Stimulated activated CD4-positive, alpha-beta T cell treated with anti-CD3 and anti-CD28 coated beads, Interleukin-4, amount 100 ng/mL, for 4 hours (primary cell): ENCODE measurements around the gene ARHGAP33.

Source experiments
- DNase-seq, 2 experiments: peaks; one replicate each; pipeline ENCODE4 v3.0.0-alpha.2; 2020

Gene ARHGAP33

GRCh38 chr19:35775298-35776101 is at the start of gene ARHGAP33:
Gene ARHGAP33 (plus strand): TSS chr19:35775564. CDS start chr19:35775659, 95 bp downstream.
- peak; percentile 97 to 98 for DNase-seq

- DNase-seq = no peak
Measured at GRCh38 chr19:35727053-35727955, 48.1 kb upstream of the ARHGAP33 start.

DNA sequence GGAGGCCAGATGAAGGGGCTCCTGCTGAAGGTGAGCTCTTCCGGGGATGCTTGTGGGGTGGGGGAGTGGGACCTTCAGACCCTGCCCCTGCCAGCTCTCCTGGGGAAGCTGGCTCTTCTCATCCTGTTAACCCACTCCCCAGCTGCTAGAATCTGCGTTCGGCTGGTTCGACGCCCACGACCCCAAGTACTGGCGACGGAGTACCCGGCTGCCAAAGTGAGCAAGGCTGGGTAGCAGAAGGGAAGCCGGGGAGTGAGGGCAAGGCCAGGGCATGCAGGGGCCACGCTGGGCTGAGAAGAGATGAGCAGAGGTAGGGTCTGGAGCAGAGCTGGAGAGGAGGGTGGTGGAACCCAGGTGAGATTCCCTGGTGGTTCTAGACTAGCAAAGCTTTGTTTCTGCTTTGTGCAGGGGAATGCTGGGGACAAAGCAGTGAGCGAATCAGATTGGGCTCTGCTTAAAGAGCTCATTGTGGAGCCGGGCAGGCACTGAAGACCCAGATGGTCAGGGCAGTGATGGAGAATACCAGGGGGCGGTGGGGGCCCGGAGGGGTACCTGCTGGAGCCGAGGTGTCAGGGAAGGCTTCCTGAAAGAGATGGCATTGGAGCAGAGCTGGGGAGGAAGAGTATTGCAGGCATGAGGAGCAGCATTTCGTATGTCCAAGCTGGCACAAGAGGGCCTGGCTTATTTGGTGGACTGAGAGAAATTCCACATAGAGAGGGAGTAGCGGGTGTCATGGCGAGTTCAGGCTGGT is 47.2 kb upstream of the ARHGAP33 start:
- DNase-seq = no peak

GRCh38 chr19:35729021-35729420 is 46.3 kb upstream of the ARHGAP33 start:
- no peak for DNase-seq

GRCh38 chr19:35729763-35730162 is 45.6 kb upstream of the ARHGAP33 start:
- DNase-seq = no peak

DNA sequence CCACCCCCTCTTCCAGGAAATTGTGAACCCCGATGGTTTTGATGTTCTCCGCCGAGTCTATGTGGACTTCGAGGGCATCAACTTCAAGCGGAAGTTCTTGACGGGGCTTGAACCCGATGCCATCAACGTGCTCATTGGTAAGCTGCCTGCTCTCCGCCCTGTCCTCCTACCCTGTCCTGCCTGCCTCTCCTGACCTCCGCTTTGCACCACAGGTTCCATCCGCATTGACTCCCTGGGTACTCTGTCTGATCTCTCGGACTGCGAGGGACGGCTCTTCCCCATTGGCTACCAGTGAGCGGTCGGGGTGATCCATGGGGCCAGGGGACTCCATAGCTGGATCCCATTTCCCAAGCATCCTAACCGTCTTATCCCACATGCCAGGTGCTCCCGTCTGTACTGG is 45.0 kb upstream of the ARHGAP33 start:
- no peak for DNase-seq

DNA sequence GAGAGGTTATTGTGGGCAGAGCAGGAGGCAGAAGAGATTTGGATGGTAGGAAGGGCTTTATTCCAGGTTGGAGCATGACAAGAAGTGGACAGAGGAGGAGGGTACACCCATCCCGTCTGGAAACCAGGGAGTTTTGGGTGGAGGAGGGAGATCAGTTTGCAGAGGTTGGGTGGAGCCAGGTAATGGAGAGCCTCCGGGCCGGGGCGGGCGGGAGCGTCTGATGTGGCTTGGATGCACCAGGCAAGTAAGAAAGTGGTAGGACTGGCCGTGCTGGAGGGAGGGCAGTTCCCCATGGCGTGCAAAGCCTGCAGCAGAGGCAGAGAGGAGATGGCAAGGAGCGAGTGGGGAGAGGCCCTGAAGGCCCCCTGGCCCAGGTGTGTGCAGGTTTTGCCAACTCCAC is 44.0 kb upstream of the ARHGAP33 start:
- DNase-seq = no peak

- DNase-seq = no peak
Measured at GRCh38 chr19:35731779-35732405, 43.5 kb upstream of the ARHGAP33 start.

DNA sequence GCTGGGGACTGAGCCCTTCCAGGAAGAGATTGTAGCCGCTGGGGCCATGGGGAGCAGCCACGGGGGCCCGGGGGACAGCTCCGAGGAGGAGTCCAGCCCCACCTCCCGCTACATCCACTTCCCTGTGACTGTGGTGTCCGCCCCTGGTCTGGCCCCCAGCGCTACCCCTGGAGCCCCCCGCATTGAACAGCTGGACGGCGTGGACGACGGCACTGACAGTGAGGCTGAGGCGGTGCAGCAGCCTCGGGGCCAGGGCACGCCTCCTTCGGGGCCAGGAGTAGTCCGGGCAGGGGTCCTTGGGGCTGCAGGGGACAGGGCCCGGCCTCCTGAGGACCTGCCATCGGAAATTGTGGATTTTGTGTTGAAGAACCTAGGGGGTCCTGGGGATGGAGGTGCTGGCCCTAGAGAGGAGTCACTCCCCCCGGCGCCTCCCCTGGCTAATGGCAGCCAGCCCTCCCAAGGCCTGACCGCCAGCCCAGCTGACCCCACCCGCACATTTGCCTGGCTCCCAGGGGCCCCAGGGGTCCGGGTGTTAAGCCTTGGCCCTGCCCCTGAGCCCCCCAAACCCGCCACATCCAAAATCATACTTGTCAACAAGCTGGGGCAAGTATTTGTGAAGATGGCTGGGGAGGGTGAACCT is 42.7 kb upstream of the ARHGAP33 start:
- DNase-seq = no peak

DNA sequence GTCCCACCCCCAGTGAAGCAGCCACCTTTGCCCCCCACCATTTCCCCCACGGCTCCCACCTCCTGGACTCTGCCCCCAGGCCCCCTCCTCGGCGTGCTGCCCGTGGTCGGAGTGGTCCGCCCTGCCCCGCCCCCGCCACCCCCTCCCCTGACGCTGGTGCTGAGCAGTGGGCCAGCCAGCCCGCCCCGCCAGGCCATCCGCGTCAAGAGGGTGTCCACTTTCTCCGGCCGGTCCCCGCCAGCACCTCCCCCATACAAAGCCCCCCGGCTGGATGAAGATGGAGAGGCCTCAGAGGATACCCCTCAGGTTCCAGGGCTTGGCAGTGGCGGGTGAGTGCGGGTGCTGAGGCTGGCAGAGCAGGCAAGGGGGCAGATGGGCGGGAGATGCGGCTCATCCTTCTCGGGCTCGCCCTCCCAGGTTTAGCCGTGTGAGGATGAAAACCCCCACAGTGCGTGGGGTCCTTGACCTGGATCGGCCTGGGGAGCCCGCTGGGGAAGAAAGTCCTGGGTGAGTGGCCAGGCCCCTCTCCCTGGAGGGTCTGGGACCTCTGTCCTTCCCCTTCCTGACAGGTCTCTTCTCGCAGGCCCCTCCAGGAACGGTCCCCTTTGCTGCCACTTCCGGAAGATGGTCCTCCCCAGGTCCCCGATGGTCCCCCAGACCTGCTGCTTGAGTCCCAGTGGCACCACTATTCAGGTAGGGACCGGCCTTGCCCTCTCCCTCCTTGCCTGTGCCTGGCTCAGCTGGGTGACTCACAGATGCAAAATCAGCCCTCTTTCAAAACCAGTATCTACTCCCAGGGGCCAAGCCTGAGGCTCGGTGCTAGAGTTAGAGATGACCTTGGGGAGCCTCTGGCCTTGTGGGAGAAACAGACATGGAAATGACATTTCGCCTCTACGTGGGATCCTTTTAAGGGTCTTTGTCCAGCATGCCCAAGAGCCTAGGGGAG is 41.9 kb upstream of the ARHGAP33 start:
- DNase-seq = no peak

DNA sequence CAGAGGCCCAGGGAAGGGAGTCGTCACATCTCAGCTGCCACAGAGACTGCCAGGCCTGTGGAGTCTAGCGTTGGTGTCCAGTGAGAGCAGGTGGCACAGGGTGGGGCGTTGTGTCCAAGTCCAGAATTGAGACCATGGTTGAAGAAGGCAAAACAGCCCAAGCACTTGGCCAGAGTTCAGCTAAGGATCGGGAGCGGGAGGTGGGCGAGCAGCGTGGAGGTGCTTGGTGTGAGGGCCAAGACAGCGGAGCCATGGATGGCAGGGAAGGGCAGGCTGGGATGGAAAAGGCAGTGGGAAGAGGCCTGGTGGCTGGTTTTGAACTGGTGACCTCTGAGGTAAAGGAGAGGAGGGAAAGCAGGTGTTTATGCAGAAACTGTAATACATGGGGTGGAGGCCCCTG is 41.1 kb upstream of the ARHGAP33 start:
- no peak for DNase-seq

- no peak for DNase-seq
Measured at GRCh38 chr19:35734889-35735288, 40.5 kb upstream of the ARHGAP33 start.

DNA sequence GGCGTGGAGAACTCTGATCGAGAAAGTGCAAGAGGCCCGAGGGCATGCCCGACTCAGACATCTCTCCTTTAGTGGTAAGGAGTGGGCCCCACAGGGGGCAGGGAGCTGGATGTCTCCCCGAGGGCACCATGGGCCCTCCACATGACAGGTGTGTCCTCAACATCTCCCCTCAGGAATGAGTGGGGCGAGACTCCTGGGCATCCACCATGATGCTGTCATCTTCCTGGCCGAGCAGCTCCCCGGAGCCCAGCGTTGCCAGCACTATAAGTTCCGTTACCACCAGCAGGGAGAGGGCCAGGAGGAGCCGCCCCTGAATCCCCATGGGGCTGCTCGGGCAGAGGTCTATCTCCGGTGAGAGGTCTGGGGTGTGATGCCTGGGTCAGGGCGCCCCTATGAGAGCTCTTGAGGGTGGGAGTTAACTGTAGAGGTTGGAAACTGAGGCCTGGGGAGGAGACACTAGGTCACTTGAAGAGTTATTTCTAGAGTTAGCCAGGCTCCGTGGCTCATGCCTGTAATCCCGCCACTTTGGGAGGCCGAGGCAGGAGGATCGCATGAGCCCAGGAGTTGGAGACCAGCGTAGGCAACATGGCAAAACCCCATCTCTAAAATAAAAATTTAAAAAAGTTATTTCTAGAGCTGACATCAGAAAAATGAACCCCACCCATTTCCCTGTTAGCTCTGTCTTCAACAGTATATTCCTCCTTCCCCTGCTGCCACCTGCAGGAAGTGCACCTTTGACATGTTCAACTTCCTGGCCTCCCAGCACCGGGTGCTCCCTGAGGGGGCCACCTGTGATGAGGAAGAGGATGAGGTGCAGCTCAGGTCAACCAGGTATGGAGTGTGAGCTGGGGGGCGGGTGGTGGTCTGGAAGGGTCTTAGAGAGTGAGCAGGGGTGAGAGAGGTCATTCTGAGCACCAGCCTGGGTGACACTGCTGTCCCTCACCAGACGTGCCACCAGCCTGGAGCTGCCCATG is 38.2 kb upstream of the ARHGAP33 start:
- DNase-seq = no peak

- DNase-seq = no peak
Measured at GRCh38 chr19:35738021-35738886, 37.1 kb upstream of the ARHGAP33 start.

DNA sequence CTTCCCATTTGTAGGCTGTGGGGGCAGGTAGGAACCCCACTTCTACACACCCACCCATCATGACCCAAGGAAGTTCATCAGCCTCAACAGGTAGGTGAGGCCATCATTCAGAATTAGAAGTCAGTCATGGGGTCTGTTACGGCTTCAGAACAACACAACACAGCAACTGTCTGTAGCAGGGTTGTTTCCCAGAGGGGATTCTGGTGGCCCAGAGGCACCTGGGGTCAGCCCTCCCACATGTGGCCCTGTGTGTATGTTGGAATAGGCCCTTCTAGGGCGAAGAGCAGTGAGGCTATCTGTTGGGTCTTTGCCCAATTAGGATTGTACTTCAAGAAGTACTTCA is 36.5 kb upstream of the ARHGAP33 start:
- DNase-seq = no peak

DNA sequence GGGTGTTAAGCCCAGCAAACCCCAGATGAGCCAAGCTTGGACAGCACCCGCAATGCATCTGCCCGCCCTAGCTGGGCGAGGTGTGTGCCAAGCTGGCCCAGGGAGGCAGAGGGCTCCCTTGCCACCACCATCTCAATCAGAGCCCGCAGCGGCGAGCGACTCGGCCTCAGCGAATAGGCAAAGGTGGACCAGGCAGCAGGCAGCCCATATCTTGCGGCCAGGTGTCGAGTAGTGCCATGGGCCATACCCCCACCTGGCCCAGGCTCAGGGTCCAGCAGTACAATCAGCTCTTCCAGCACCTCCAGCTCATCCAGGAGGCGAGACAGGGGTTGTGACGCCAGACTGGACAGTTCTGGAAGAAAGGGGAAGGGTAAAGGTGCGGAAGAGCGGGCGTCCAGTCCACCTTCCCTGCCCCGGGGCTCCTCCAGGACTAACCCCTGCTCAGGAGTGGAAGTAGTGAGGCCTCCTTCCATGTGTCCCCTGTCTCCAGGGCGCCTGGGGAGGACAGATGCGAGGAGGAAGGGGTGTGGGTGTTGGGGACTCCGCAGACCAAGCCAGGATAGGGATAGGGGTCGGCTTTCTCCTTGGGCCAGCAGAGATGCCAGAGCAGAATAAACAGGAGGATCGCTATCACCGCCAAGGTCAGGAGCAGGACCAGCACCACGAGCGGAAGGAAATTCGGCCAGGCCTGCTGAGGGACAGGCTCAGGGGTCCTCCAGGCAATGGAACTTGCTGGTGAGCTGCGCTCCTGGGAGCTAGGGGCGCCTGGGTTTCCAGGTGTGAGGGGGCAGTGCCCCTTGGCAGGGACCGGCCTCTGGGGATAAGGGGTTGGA is 35.9 kb upstream of the ARHGAP33 start:
- no peak for DNase-seq

- DNase-seq = no peak
Measured at GRCh38 chr19:35740108-35740422, 35.3 kb upstream of the ARHGAP33 start.
